Peyer's patch (tissue), 4 donors: ENCODE measurements around the gene HECTD4.

ENCODE experiments used
- POLR2A ChIP-seq, 2 donors: fragments of 450-650 bp; IDR thresholded peaks; one replicate each; pipeline ENCODE4 v1.5.1; 2017; ENCODE audit warnings: antibody characterized with exemption in 2 of 2, mild to moderate bottlenecking in 2 of 2, moderate library complexity in 2 of 2
- TF ChIP-seq, protein P1 (sequence below), 6 experiments: fragments of 450-650 bp in 4 of 6; fragments of 200-600 bp in 2 of 6; sonication (generic) in 1 of 6; IDR thresholded peaks; one replicate each; pipeline ENCODE4 v1.5.1; 2017 to 2019; ENCODE audit warnings: antibody characterized with exemption in 6 of 6, mild to moderate bottlenecking in 3 of 6, moderate library complexity in 1 of 6

DNA sequence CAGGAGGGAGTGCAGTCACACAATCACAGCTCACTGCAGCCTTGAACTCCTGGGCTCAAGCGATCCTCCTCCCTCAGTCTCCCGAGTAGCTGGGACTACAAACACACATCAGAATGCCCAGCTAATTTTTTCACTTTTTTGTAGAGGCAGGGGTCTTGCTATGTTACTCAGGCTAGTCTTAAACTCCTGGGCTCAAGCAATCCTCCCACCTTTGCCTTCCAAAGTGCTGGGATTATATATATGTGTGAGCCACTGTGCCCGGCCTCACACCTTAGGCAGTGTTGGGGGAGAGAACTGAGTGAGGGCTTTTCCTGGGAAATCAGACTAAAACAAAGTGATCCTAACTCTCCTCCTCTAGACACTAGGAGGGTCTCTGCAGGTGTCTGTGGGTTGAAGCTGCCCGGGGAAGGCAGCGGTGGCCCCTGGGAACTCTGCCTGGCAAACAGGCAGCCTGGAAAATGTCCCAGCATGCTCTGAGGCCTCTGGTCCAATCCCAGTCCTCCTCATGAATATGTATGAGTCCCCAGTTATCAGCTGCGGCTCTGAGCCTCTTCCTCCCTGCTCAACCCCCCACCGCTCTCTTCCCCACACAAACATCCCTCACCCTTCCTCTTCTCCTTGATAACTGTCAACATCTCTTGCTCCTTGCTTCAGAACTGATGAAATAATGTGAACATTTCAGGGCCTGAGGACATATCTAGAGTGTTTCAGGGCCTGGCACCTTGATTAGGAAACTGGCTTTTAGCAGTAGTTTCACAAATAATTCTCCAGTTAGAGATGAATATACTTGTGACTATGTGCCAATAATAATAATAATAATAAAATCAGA, 265.8 kb downstream of the HECTD4 start:
- TF ChIP-seq, protein P1, sequence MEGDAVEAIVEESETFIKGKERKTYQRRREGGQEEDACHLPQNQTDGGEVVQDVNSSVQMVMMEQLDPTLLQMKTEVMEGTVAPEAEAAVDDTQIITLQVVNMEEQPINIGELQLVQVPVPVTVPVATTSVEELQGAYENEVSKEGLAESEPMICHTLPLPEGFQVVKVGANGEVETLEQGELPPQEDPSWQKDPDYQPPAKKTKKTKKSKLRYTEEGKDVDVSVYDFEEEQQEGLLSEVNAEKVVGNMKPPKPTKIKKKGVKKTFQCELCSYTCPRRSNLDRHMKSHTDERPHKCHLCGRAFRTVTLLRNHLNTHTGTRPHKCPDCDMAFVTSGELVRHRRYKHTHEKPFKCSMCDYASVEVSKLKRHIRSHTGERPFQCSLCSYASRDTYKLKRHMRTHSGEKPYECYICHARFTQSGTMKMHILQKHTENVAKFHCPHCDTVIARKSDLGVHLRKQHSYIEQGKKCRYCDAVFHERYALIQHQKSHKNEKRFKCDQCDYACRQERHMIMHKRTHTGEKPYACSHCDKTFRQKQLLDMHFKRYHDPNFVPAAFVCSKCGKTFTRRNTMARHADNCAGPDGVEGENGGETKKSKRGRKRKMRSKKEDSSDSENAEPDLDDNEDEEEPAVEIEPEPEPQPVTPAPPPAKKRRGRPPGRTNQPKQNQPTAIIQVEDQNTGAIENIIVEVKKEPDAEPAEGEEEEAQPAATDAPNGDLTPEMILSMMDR (IDR thresholded peaks at IDR 0.05): no peak
- peak in 1 of 2 donors; percentile 31 for TF ChIP-seq POLR2A (IDR thresholded peaks at IDR 0.05)
